HEK293T (cell line): ENCODE results near the gene DDX5.

Source experiments
- CTCF ChIA-PET: fragments of 350-600 bp; formaldehyde crosslinking; extraction: SDS; loops from one replicate; lab custom pipeline; 2021; ENCODE audit warnings: antibody characterized with exemption, inconsistent platforms; lab: Yijun Ruan, JAX
- POLR2A ChIA-PET: fragments of 350-600 bp; formaldehyde crosslinking; extraction: SDS; loops from one replicate; lab custom pipeline; 2020; ENCODE audit warnings: antibody characterized with exemption, inconsistent platforms; lab: Yijun Ruan, JAX
- DNase-seq: peaks from one replicate; pipeline ENCODE4 v3.0.0; 2012; ENCODE audit warnings: mixed read lengths; ENCODE audit errors: extremely low spot score
- ARNT ChIP-seq: fragments of 450-650 bp; IDR thresholded peaks from 2 replicates; pipeline ENCODE4 v1.6.1; 2017; ENCODE audit warnings: mild to moderate bottlenecking
- BHLHE40 ChIP-seq: fragments of 450-650 bp; IDR thresholded peaks from 2 replicates; pipeline ENCODE4 v1.6.1; 2016; ENCODE audit warnings: mild to moderate bottlenecking, moderate library complexity, borderline replicate concordance
- CTBP1 ChIP-seq: fragments of 450-650 bp; IDR thresholded peaks from 2 replicates; pipeline ENCODE4 v1.6.1; 2016; ENCODE audit warnings: borderline replicate concordance
- ELF4 ChIP-seq: fragments of 450-650 bp; IDR thresholded peaks from 2 replicates; pipeline ENCODE4 v1.6.1; 2017; ENCODE audit warnings: antibody characterized with exemption
- FOXA1 ChIP-seq: fragments of 450-650 bp; IDR thresholded peaks from 2 replicates; pipeline ENCODE4 v1.6.1; 2016; ENCODE audit warnings: mild to moderate bottlenecking
- FOXK2 ChIP-seq: fragments of 450-650 bp; IDR thresholded peaks from 2 replicates; pipeline ENCODE4 v1.6.1; 2016; ENCODE audit warnings: mild to moderate bottlenecking
- FOXM1 ChIP-seq: fragments of 450-650 bp; IDR thresholded peaks from 2 replicates; pipeline ENCODE4 v1.6.1; 2017; ENCODE audit warnings: mild to moderate bottlenecking, borderline replicate concordance
- HDGF ChIP-seq: fragments of 450-650 bp; IDR thresholded peaks from 2 replicates; pipeline ENCODE4 v1.6.1; 2017; ENCODE audit warnings: antibody characterized with exemption, borderline replicate concordance
- L3MBTL2 ChIP-seq: fragments of 450-650 bp; conservative IDR thresholded peaks from 2 replicates; pipeline ENCODE4 v1.6.1; 2016; ENCODE audit warnings: mild to moderate bottlenecking
- LEF1 ChIP-seq: fragments of 450-650 bp; IDR thresholded peaks from 2 replicates; pipeline ENCODE4 v1.6.1; 2017; ENCODE audit warnings: mild to moderate bottlenecking, borderline replicate concordance
- NFRKB ChIP-seq: fragments of 450-650 bp; IDR thresholded peaks from 2 replicates; pipeline ENCODE4 v1.6.1; 2016; ENCODE audit warnings: mild to moderate bottlenecking, moderate library complexity
- PKNOX1 ChIP-seq: fragments of 450-650 bp; IDR thresholded peaks from 2 replicates; pipeline ENCODE4 v1.6.1; 2016
- SP1 ChIP-seq: fragments of 450-650 bp; IDR thresholded peaks from 2 replicates; pipeline ENCODE4 v1.6.1; 2017
- SUZ12 ChIP-seq: fragments of 450-650 bp; IDR thresholded peaks from 2 replicates; pipeline ENCODE4 v1.6.1; 2016; ENCODE audit warnings: mild to moderate bottlenecking
- TARDBP ChIP-seq: fragments of 450-650 bp; IDR thresholded peaks from 2 replicates; pipeline ENCODE4 v1.6.1; 2016
- ZNF384 ChIP-seq: fragments of 450-650 bp; IDR thresholded peaks from 2 replicates; pipeline ENCODE4 v1.6.1; 2016

DDX5 gene

DNA sequence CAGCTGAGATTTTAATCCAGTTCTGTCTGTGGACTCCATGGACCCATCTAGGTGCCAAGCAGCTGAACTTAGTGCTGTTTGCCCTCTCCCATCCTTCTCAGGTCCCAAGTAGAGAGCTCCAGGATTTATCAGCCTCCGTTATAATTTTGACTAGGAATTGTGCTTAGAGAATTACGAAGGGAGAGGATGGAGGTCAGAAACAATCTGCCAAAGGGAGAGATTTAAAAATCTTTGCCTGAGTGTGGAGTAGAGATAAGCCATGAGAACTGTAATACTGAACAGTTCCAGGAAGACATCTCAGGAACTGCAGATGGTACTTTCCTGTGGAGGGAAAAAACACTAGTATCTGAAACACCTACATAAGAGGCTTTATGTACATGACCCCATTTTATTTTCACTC lies 27.7 kb upstream of the DDX5 start:
- POLR2A ChIA-PET = no interaction called here
- no peak for TF ChIP-seq SP1
- TF ChIP-seq FOXK2 = no peak
- TF ChIP-seq SUZ12 = no peak
- no peak for DNase-seq
- CTCF ChIA-PET = interaction anchor here (1.2 to 1.9 kb wide), 2 partner anchors 11 to 115 kb away, joined by 5 read pairs; no protein-coding TSS in a partner anchor

GRCh38 chr17:64532409-64532808 lies 26.3 kb upstream of the DDX5 start:
- ChIA-PET POLR2A (no interaction called here), CTCF (no interaction called here)
- DNase-seq = no peak
- TF ChIP-seq SUZ12 (no peak), L3MBTL2 (no peak), ZNF384 (no peak), TARDBP (no peak), SP1 (no peak), BHLHE40 (no peak), HDGF (no peak), ELF4 (no peak), FOXK2 (no peak)

DNA sequence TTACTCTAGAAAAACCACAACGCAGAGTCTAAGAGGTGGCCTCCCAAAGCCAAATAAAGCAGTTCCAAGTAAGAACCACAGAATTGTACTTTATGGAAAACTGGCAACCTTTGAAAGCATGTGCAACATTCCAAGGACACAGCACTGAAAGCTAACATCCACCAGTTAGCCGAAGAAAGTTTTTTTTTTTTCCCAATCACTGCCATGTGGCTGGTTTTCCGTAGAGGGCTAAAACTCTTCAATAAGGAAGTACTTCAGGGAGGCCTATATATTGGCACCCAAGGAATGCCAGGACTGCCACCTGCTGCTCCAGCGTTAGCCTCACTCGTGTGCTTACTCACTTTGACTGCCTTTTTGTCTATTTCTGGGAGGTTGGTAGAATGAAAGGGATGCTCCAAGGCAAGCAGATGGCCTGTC lies 25.9 kb upstream of the DDX5 start:
- ChIA-PET CTCF (no interaction called here), POLR2A (no interaction called here)
- no peak for TF ChIP-seq CTBP1
- TF ChIP-seq TARDBP = no peak
- TF ChIP-seq BHLHE40 = no peak
- no peak for TF ChIP-seq FOXA1
- DNase-seq = no peak

DNA sequence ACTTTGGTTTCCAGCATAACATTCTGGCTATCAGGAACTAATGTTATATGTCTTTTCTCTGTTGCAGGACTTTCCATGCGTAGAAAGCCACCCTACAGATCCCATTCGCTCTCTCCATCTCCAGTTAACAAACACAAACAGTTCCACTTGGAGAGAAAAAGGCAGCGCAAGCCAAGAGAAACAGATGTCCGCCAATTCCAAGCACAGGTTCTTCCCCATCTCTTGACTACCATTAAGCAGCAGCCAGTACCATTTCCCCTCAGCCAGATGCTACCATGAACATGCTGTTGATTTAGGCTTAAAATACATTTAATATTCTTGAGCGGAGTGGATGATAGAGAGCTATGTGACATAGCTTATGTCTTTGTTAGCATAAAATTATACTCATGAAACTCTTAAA lies 23.1 kb upstream of the DDX5 start:
- POLR2A ChIA-PET = no interaction called here

GRCh38 chr17:64527914-64528313 lies 21.8 kb upstream of the DDX5 start:
- CTCF ChIA-PET = no interaction called here
- TF ChIP-seq FOXK2 (no peak), LEF1 (no peak), SUZ12 (no peak), TARDBP (no peak), PKNOX1 (no peak), ELF4 (no peak), SP1 (no peak), BHLHE40 (no peak), ARNT (no peak), HDGF (no peak), FOXA1 (no peak), CTBP1 (no peak), FOXM1 (no peak), NFRKB (no peak), L3MBTL2 (no peak)
- POLR2A ChIA-PET = interaction anchor here (1.6 kb wide), 1 partner anchor 22 kb away, joined by 5 read pairs; the partner anchor contains the start of genes CEP95 and DDX5
- DNase-seq = no peak

More for the DNA sequence above, 23.1 kb upstream of the DDX5 start:
- DNase-seq = no peak
- TF ChIP-seq ZNF384 (no peak), HDGF (no peak), L3MBTL2 (no peak), ELF4 (no peak), LEF1 (no peak), SUZ12 (no peak), TARDBP (no peak), ARNT (no peak), CTBP1 (no peak), PKNOX1 (no peak)
- CTCF ChIA-PET = interaction anchor here (0.6 kb wide), 1 partner anchor 43 kb away, joined by 3 read pairs; no protein-coding TSS in a partner anchor

DNA sequence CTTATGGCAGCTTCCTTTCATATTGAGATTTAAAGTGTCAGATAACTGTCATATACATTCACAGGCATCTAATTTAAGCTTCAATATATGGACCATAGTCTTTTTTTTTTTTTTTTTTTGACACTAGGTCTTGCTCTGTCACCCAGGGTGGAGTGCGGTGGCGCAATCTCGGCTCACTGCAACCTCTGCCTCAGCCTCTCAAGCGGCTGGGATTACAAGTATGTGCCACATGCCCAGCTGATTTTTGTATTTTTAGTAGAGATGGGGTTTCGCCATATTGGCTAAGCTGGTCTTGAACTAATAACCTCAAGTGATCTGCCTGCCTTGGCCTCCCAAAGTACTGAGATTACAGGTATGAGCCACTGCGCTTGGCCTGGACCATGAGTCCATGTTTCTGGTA lies 14.3 kb upstream of the DDX5 start:
- POLR2A ChIA-PET = interaction anchor here (2.8 kb wide), 1 partner anchor 14 kb away, joined by 21 read pairs; the partner anchor contains the start of genes CEP95 and DDX5
- DNase-seq = no peak
- TF ChIP-seq BHLHE40 = no peak
- no peak for TF ChIP-seq TARDBP
- TF ChIP-seq ARNT = no peak
- no peak for TF ChIP-seq SUZ12
- no peak for TF ChIP-seq SP1
- no peak for TF ChIP-seq FOXA1
- TF ChIP-seq ELF4 = no peak
- TF ChIP-seq PKNOX1 = no peak
- no peak for TF ChIP-seq HDGF
- TF ChIP-seq CTBP1 = no peak
- TF ChIP-seq ZNF384 = no peak
- no peak for TF ChIP-seq FOXK2
- TF ChIP-seq L3MBTL2 = no peak
- TF ChIP-seq LEF1 = no peak
- no peak for TF ChIP-seq NFRKB
- TF ChIP-seq FOXM1 = no peak
- CTCF ChIA-PET = no interaction called here

DNA sequence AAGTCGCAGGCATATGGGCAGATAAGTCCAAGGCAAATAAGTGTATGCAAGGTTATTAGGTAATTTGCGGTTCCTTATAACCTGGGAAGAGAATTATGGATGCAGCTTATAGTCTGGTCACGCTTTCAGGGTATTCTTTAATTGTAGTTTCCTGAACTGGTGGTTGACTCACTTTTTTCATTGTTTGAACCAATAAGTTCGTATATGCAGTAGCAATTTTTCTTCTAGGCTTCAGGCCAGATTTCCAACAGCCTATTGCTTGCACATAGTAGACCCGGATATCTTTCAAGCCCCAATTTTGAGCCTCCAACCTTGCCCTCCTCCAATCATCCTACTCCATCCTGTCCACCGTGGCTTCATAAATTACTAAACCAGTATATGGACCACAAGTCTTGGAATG lies 13.5 kb upstream of the DDX5 start:
- ChIA-PET POLR2A (interaction anchor here (2.8 kb wide), 1 partner anchor 13 kb away, joined by 21 read pairs; the partner anchor contains the start of genes CEP95 and DDX5), CTCF (no interaction called here)
- DNase-seq = no peak
- TF ChIP-seq LEF1 = no peak
